ENCODE data around the gene MRPL43. TPM values are rescaled to one million over a fixed set of nuclear protein-coding genes. Genes with fewer than 3 reads are reported as not detected.

MRPL43 gene
- total and polyA plus RNA-seq, 4 donors, result 38.9 to 104 (median 64.6) TPM

- Histone ChIP-seq H3K4me1 (ENCODE audit: control insufficient read depth in 1 of 2, insufficient read depth in 2 of 2, low read length in 2 of 2) (no peaks in the 10 kb centered on the region), H3K36me3 (ENCODE audit: control insufficient read depth in 1 of 2, insufficient read depth in 2 of 2, low read length in 1 of 2) (peaks cover 0 to 5% of the 10 kb centered on the region in 2 donors), H3K4me3 (ENCODE audit: low read length in 2 of 2) (no peak overlapping the region), H3K9me3 (ENCODE audit: control insufficient read depth, low read length) (no peaks in the 10 kb centered on the region), H3K27me3 (ENCODE audit: control insufficient read depth in 1 of 2, insufficient read depth in 2 of 2, low read length in 1 of 2) (no peaks in the 10 kb centered on the region), H3K27ac (ENCODE audit: low read depth in 1 of 2, low read length in 2 of 2) (no peak overlapping the region)
- 43 to 47% methylated on average over 13 of the region's 13 CpGs for WGBS, 2 donors
- DNase-seq (peak in 1 of 2 donors; percentile 71), ATAC-seq (ENCODE audit: low FRiP score) (no peak)
- intact Hi-C loops (cut with DNase I), result no loop called here
These were observed 20.9 kb upstream of the MRPL43 start for GRCh38 chr10:101007915-101008822.

- intact Hi-C loops (cut with DNase I), result no loop called here
- H3K4me3 ChIP-seq (ENCODE audit: low read length in 2 of 2), result no peak overlapping the region
- DNase-seq, result peak in 1 of 2 donors; percentile 65
- no peak overlapping the region for H3K27ac ChIP-seq (ENCODE audit: low read depth in 1 of 2, low read length in 2 of 2)
- WGBS, 2 donors, result 39 to 45% methylated on average over 11 of the region's 11 CpGs
- no peaks in the 10 kb centered on the region for H3K9me3 ChIP-seq (ENCODE audit: control insufficient read depth, low read length)
- no peaks in the 10 kb centered on the region for H3K4me1 ChIP-seq (ENCODE audit: control insufficient read depth in 1 of 2, insufficient read depth in 2 of 2, low read length in 2 of 2)
- no peaks in the 10 kb centered on the region for H3K27me3 ChIP-seq (ENCODE audit: control insufficient read depth in 1 of 2, insufficient read depth in 2 of 2, low read length in 1 of 2)
- no peak for ATAC-seq (ENCODE audit: low FRiP score)
- H3K36me3 ChIP-seq (ENCODE audit: control insufficient read depth in 1 of 2, insufficient read depth in 2 of 2, low read length in 1 of 2), result peaks cover 0 to 5% of the 10 kb centered on the region in 2 donors
These were observed 19.9 kb upstream of the MRPL43 start for GRCh38 chr10:101007099-101007711.

GRCh38 chr10:101006593-101007098 is 19.3 kb upstream of the MRPL43 start:
- DNase-seq, result peak in 1 of 2 donors; percentile 77
- ATAC-seq (ENCODE audit: low FRiP score), result no peak
- H3K4me1 ChIP-seq (ENCODE audit: control insufficient read depth in 1 of 2, insufficient read depth in 2 of 2, low read length in 2 of 2), result no peaks in the 10 kb centered on the region
- no peaks in the 10 kb centered on the region for H3K9me3 ChIP-seq (ENCODE audit: control insufficient read depth, low read length)
- H3K27me3 ChIP-seq (ENCODE audit: control insufficient read depth in 1 of 2, insufficient read depth in 2 of 2, low read length in 1 of 2), result no peaks in the 10 kb centered on the region
- 81 to 83% methylated on average over 33 of the region's 33 CpGs for WGBS, 2 donors
- H3K27ac ChIP-seq (ENCODE audit: low read depth in 1 of 2, low read length in 2 of 2), result no peak overlapping the region
- intact Hi-C loops (cut with DNase I), result no loop called here
- no peak overlapping the region for H3K4me3 ChIP-seq (ENCODE audit: low read length in 2 of 2)
- H3K36me3 ChIP-seq (ENCODE audit: control insufficient read depth in 1 of 2, insufficient read depth in 2 of 2, low read length in 1 of 2), result peaks cover 0 to 5% of the 10 kb centered on the region in 2 donors

GRCh38 chr10:101005869-101006567 is 18.7 kb upstream of the MRPL43 start:
- H3K27me3 ChIP-seq (ENCODE audit: control insufficient read depth in 1 of 2, insufficient read depth in 2 of 2, low read length in 1 of 2), result no peaks in the 10 kb centered on the region
- H3K36me3 ChIP-seq (ENCODE audit: control insufficient read depth in 1 of 2, insufficient read depth in 2 of 2, low read length in 1 of 2), result peaks cover 0 to 5% of the 10 kb centered on the region in 2 donors
- H3K4me3 ChIP-seq (ENCODE audit: low read length in 2 of 2), result no peak overlapping the region
- WGBS, 2 donors, result 87 to 89% methylated on average over 4 of the region's 4 CpGs
- no peak overlapping the region for H3K27ac ChIP-seq (ENCODE audit: low read depth in 1 of 2, low read length in 2 of 2)
- DNase-seq (no peak), ATAC-seq (ENCODE audit: low FRiP score) (no peak)
- intact Hi-C loops (cut with DNase I), result no loop called here
- no peaks in the 10 kb centered on the region for H3K4me1 ChIP-seq (ENCODE audit: control insufficient read depth in 1 of 2, insufficient read depth in 2 of 2, low read length in 2 of 2)
- no peaks in the 10 kb centered on the region for H3K9me3 ChIP-seq (ENCODE audit: control insufficient read depth, low read length)

- H3K4me1 ChIP-seq (ENCODE audit: control insufficient read depth in 1 of 2, insufficient read depth in 2 of 2, low read length in 2 of 2), result no peaks in the 10 kb centered on the region
- DNase-seq, result no peak
- no peaks in the 10 kb centered on the region for H3K27me3 ChIP-seq (ENCODE audit: control insufficient read depth in 1 of 2, insufficient read depth in 2 of 2, low read length in 1 of 2)
- intact Hi-C loops (cut with DNase I), result no loop called here
- WGBS, 2 donors, result 86 to 88% methylated on average over 23 of the region's 23 CpGs
- no peak for ATAC-seq (ENCODE audit: low FRiP score)
- no peak overlapping the region for H3K27ac ChIP-seq (ENCODE audit: low read depth in 1 of 2, low read length in 2 of 2)
- no peak overlapping the region for H3K4me3 ChIP-seq (ENCODE audit: low read length in 2 of 2)
- H3K9me3 ChIP-seq (ENCODE audit: control insufficient read depth, low read length), result no peaks in the 10 kb centered on the region
- H3K36me3 ChIP-seq (ENCODE audit: control insufficient read depth in 1 of 2, insufficient read depth in 2 of 2, low read length in 1 of 2), result peaks cover 0 to 5% of the 10 kb centered on the region in 2 donors
These were observed 18.1 kb upstream of the MRPL43 start for GRCh38 chr10:101005361-101005760.

GRCh38 chr10:101003639-101004206 is 16.4 kb upstream of the MRPL43 start:
- no peaks in the 10 kb centered on the region for H3K27me3 ChIP-seq (ENCODE audit: control insufficient read depth in 1 of 2, insufficient read depth in 2 of 2, low read length in 1 of 2)
- H3K9me3 ChIP-seq (ENCODE audit: control insufficient read depth, low read length), result no peaks in the 10 kb centered on the region
- H3K4me1 ChIP-seq (ENCODE audit: control insufficient read depth in 1 of 2, insufficient read depth in 2 of 2, low read length in 2 of 2), result no peaks in the 10 kb centered on the region
- no peak overlapping the region for H3K4me3 ChIP-seq (ENCODE audit: low read length in 2 of 2)
- no peak overlapping the region for H3K27ac ChIP-seq (ENCODE audit: low read depth in 1 of 2, low read length in 2 of 2)
- DNase-seq, result no peak
- peaks cover 0 to 5% of the 10 kb centered on the region in 2 donors for H3K36me3 ChIP-seq (ENCODE audit: control insufficient read depth in 1 of 2, insufficient read depth in 2 of 2, low read length in 1 of 2)
- intact Hi-C loops (cut with DNase I), result no loop called here
- WGBS, 2 donors, result 81 to 83% methylated on average over 16 to 18 of the region's 18 CpGs
- no peak for ATAC-seq (ENCODE audit: low FRiP score)

GRCh38 chr10:101002456-101002855 is 15.2 kb upstream of the MRPL43 start:
- ATAC-seq (ENCODE audit: low FRiP score) (no peak), DNase-seq (no peak)
- no peak overlapping the region for H3K4me3 ChIP-seq (ENCODE audit: low read length in 2 of 2)
- peak overlapping the region; percentile 3 to 90 for H3K27ac ChIP-seq (ENCODE audit: low read depth in 1 of 2, low read length in 2 of 2)
- no peaks in the 10 kb centered on the region for H3K9me3 ChIP-seq (ENCODE audit: control insufficient read depth, low read length)
- H3K36me3 ChIP-seq (ENCODE audit: control insufficient read depth in 1 of 2, insufficient read depth in 2 of 2, low read length in 1 of 2), result peaks cover 0 to 5% of the 10 kb centered on the region in 2 donors
- no peaks in the 10 kb centered on the region for H3K4me1 ChIP-seq (ENCODE audit: control insufficient read depth in 1 of 2, insufficient read depth in 2 of 2, low read length in 2 of 2)
- 48 to 55% methylated on average over 11 of the region's 11 CpGs for WGBS, 2 donors
- H3K27me3 ChIP-seq (ENCODE audit: control insufficient read depth in 1 of 2, insufficient read depth in 2 of 2, low read length in 1 of 2), result no peaks in the 10 kb centered on the region
- intact Hi-C loops (cut with DNase I), result no loop called here

- no peak for DNase-seq
- no peak for ATAC-seq (ENCODE audit: low FRiP score)
- H3K9me3 ChIP-seq (ENCODE audit: control insufficient read depth, low read length), result no peaks in the 10 kb centered on the region
- H3K4me1 ChIP-seq (ENCODE audit: control insufficient read depth in 1 of 2, insufficient read depth in 2 of 2, low read length in 2 of 2), result no peaks in the 10 kb centered on the region
- no peaks in the 10 kb centered on the region for H3K27me3 ChIP-seq (ENCODE audit: control insufficient read depth in 1 of 2, insufficient read depth in 2 of 2, low read length in 1 of 2)
- H3K36me3 ChIP-seq (ENCODE audit: control insufficient read depth in 1 of 2, insufficient read depth in 2 of 2, low read length in 1 of 2), result peaks cover 0 to 5% of the 10 kb centered on the region in 2 donors
- H3K27ac ChIP-seq (ENCODE audit: low read depth in 1 of 2, low read length in 2 of 2), result peak overlapping the region; percentile 71 to 90
- intact Hi-C loops (cut with DNase I), result no loop called here
- 44 to 47% methylated on average over 5 of the region's 5 CpGs for WGBS, 2 donors
- H3K4me3 ChIP-seq (ENCODE audit: low read length in 2 of 2), result no peak overlapping the region
These were observed 14.3 kb upstream of the MRPL43 start for GRCh38 chr10:101001659-101002035.

All from aorta (tissue), 5 donors.